CD4-positive, alpha-beta T cell treated with Interleukin-1 beta for 1 hour (primary cell): ENCODE data around the gene RFC4.

ENCODE experiments used
- DNase-seq, 2 donors: peaks; one replicate each; pipeline ENCODE4 v3.0.0-alpha.2; 2020 to 2022

RFC4 gene

DNA sequence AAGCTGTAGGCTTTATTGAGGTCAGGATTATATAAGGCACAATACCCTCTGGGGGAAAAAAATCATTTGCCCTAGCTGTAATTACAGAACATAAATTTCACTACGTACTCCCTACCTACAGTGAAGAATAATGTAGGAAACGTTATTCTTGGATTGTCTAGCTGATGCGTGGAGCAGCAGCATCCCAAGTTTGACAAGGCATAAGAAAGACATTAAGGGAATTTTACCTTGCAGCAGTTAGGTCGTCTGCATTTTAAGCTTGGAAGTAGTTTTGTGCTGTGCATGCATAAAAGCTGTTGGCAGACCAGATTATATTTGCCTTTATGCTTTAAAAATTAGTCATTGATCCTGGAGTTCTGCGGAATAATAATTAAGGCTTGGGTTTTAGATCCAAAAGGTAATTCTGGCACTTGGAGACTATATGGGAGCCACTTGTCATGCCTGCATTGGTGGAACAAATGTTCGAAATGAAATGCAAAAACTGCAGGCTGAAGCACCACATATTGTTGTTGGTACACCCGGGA is 20.7 kb downstream of the RFC4 start:
- DNase-seq, result peak in 1 of 2 donors; percentile 7

DNA sequence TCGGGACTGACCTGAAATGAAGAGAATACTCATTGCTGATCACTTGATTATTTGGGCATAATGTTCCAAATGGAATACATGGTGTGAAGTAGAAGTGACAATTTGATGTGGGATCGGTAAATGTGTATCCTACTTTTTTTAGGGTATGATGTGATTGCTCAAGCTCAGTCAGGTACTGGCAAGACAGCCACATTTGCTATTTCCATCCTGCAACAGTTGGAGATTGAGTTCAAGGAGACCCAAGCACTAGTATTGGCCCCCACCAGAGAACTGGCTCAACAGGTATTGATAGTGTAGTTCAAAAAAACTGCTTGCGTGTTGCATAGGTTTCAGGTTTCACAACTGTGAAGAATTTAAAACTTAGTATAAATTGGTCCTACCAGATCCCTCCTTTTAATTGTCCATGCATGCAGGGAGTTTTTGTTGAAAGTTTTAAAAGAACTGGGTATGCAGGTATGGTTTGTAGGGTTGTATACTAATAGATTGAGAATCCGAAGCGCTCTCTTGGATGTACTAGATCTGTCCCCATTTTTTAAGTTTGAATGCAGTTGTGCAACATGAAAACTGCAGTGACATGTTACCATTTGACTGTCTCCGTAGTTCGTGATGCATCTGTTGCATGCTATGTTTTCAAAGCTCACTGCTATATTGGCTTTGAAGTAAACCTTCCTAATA is 21.3 kb downstream of the RFC4 start:
- DNase-seq, result peak in 1 of 2 donors; percentile 6

DNA sequence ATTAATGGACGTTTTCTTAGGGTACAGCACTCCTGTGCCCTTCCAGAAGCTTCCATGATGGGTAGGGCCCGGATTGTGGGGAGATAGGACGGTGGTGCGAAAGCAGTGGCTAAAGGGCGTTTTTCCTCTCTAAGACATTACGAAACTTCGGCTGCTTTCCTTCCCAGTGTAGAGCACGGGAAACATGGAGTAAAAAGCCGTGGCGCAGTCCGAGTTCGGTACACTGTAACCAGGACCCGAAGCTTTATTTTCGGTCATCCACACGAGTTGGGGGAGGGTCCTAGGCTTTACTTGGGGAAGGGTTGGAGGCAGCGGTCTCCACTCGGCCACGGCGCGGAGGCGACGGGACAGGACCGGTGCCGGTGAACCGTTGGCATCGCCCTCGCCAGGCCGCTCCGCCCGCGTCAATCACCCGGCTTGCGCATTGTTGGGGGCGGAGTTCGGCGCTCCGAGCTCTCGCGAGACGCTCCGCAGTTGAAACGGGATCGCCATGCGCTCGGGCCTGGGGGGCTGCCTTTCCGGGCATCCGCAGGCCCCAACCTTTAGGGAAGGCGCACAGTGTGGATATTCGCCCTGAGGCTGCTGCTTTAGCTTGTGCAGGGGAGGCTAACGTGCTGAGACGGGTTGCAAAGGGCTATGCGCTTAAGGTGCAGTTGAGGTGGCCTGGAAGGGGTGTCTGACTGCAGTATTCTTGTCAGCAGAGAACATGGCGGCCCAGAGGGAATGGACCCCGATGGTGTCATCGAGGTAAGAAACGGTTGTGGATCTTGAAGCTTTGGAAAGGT is 22.4 kb downstream of the RFC4 start:
- DNase-seq, result peak; percentile 83 to 84

DNA sequence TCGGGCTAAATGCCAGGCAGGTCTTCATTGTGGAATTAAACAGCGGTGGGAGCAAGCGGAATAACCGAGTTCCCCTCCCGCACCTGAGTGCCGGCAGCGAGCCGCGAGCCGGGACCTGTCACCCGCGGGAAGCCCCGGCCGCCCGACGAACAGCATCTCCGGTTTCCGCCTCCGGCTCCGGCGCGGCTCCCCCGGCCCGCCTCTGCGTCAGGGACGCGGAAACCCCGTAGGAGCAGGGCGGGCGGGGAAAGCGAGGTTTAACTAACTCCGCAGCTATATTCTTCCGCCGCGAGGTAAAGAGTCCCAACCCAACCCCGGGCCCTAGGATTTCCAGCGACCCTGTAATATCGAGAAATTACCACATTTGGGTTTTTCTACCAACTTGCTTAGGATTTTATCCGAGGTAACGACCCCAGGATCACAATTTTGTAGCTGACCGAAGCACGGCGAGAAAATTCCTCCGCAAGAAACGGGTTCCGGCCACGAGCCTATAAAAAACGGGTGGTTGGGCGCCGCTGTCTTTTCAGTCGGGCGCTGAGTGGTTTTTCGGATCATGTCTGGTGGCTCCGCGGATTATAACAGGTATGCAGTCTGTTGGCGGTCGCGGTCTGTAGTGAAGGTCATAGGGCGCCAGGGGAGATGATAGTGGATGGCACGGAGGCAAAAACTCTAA is 23.1 kb downstream of the RFC4 start, which contains the start of gene EIF4A2:
EIF4A2 (plus strand) TSS at position 520 of the 673 bp plus-strand sequence; CDS start at position 554, 34 bp downstream.
- peak; percentile 91 to 93 for DNase-seq

DNA sequence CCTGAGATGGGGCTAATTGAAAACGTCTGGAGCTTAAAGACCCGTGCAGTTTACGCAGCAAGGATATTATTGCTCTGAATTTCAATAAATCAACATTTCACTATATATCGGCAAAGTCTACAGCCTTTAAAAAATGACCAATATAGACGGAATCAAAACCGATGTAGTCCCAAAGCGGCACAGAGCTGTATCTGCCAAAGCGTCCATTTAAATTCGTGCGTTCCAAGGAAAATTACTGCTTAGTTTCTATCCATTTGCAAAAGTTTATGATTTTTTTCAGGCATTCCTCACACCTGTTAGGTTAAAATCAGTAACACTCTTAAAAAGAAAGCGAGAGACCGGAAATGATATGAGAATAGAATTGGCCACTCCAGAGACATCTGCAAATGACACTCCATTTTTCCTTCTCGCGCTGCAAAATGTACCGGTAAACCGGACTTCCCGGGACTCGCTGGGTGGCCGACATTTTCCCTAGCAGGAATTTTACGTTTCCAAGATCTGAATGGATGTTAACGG is 23.7 kb downstream of the RFC4 start:
- DNase-seq, result no peak

DNA sequence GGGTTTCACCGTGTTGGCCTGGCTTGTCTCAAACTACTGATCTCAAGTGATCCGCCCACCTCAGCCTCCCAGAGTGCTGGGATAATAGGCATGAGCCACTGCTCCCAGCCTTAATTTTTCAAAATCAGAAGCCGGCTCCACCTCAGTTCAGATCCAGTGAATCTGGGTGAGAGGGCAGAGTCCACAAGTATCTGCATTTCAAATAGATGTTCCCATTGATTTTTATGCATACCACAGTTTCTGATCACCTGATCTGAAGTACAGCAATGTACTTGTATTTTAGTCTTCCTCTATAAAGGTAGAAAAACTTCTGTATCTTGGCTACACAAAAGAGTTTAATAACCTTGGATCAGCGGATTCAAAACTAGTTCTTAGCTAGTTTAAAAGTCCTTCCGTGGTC is 27.1 kb downstream of the RFC4 start:
- no peak for DNase-seq

DNA sequence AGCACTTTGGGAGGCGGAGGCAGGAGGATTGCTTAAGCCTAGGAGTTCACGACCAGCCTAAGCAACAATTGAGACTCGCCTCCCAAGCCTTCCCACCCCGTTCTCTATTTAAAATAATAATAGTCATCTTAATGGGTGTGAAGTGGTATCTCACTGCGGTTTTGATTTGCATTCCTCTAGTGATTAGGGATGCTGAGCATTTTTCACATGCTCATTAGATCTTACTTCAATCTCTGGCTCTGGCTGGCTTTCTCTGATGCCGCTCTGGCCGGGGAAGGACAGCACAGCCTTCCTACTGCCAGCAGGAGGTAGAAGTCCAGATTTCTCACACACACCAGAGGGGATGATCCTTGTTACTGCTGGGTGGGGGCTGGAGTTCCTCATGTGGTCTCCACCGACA is 30.3 kb downstream of the RFC4 start:
- no peak for DNase-seq

DNA sequence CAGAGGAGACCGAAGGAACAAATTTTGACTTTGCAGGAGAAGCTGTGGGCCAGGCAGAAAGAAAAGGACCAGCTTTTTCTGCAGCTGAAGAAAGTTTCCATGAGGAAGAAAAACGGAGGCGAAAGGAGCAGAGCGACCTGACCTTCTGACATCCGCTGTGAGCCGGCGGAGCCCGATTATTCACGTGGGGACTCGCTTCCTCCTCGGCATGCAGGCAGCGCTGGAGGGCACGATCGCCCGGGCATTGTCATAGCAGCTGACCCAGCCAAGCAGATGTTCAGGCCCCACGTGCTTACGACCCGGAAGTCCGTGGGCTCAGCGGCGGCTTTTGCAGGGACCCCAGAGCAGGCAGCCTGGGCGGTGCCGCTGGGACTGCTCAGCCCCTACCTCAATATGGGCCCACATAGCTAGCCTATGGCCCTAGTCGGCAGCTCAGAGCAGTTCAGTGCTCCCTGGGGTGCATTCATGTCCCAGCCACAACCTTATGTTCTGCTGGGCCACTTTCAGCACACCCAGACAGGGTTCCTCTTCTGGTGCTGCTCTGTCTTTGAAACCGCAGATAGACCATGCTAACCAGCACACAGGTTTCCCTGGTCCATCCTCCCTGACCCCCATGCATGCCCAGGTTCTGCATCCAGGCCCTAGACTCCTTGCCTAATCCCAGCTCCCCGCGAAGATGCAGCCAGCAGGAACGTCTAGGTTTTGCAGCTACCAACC is 33.4 kb downstream of the RFC4 start:
- DNase-seq, result peak; percentile 63 to 73

DNA sequence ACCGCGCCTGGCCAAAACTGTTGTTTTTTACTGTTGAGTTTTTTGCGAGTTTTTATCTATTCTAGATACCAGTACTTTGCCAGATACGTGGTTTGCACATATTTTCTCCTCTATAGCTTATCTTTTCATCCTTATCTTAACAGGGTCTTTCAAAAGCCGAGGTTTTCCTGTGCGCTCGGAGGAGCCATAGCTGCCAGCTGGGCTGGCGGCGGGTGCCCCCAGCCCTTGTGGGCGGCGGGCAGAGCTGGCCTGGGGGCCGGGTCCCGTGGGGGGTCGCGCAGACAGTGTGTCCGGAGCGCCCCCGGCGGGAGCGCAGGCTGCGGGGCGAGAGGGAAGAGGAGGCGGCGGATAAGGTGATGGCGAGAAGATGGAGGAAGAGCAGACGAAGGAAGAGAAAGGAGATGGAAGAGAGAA is 34.0 kb downstream of the RFC4 start:
- DNase-seq, result peak in 1 of 2 donors; percentile 5

DNA sequence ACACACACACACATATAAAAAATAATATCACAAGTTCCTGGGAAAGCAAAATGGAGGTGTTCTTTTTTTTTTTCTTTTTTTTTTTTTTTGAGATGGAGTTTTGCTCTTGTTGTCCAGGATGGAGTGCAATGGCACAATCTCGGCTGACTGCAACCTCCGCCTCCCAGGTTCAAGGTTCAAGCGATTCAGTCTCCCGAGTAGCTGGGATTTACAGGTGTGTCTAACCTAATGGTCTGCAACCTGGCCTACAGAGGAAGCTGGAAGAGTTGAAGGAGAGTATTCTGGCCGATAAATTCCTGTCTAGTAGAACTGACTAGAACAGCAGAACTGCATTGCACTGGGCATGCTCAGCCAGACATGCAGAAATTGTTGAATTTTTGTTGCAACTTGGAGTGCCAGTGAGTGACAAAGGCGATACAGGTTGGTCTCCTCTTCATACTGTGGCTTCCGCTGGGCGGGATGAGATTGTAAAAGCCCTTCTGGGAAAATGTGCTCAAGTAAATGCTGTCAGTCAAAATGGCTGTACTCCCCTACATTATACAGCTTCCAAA is 45.3 kb downstream of the RFC4 start:
- DNase-seq, result no peak

DNA sequence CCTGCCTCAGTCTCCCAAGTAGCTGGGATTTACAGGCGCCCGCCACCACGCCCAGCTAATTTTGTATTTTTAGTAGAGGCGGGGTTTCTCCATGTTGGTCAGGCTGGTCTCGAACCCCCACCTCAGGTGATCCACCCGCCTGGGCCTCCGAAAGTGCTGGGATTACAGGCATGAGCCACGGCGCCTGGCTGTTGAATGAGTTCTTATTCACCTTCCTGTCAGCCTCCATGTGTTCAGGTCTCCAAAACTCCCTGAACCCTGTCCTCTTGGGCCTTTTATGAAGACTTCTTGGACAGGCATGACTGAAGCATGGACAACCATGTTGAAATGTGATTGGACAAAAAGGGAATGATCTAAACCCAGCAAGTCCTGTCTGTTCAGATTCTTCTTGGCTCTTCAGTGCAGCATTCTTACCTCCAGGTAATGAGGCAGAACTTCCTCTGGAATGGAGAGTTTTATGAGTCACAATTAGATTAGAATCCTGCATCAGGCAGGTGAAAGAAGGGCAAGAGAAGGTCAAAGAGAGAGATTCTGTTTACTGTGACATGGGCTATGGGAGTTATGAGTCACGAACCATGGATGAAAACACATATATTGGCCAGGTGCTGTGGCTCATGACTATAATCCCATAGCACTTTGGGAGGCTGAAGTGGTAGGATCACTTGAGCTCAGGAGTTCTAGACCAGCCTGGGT is 46.0 kb downstream of the RFC4 start:
- no peak for DNase-seq

DNA sequence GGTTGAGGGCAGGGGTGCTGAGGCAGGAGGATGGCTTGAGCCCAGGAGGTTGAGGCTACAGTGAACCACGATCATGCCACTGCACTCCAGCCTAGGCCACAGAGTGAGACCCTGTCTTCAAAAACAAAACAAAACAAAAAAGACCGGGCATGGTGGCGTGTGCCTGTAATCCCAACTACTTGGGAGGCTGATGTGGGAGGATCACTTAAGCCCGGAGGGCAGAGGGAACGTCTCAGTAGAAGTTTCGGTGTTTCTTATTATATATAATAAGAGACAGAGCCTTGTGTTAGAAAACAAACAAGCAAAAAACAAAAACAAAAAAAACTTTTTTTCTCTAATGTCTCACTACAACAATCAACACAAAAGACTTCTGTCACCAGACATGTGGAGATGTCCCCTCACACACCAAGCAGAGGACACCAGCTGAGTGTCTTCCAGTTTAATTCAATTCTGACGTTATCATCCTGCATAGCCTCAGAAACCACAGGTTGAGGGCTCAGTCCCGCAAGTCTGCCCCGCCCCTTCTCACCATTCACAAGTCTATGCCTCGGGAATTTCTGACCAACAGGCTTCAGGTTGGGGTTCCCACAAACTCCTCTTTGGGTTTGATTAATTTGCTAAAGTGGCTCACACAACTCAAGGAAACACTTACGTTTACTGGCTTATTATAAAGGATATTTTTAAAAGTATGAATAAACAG is 46.9 kb downstream of the RFC4 start:
- no peak for DNase-seq

DNA sequence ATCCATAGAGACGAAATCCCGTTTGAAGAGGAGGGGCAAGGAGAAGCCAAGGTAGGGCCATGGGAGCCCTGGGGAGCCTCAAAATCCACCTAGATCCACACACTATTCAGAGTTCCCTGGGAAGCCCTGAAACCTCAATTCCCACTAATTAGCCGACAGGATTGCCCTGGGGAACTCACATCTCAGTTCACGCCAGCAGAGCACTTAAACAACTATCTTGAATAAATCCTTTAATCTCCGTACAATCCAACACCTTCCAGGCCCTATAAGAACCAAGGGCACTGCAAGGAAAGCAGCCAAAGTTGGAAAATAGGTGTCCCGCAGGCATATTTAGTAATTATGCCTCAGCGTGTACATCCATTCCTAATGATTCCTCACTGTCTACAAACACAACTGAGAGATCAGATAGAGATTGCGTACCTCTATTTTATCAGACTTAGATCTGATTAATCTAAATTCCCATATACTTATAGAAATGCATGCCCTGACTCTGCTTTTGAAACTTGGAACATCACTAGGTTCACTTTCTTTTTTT is 48.5 kb downstream of the RFC4 start:
- DNase-seq, result no peak

DNA sequence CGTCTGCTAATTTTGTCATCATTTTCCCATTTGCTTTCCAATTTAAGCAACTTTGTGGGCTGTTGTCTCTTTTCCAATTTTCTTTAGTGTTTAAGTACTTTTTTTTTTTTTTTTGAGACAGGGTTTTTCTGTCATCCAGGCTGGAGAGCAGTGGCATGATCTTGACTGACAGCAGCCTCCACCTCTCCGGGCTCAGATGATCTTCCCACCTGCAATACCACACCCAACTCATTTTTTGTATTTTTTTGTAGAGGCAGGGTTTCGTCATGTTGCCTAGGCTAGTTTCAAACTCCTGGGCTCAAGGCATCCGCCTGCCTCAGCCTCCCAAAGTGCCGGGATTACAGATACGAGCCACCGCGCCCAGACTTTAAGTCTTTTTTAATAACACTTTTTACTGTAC is 49.1 kb downstream of the RFC4 start:
- DNase-seq, result no peak

DNA sequence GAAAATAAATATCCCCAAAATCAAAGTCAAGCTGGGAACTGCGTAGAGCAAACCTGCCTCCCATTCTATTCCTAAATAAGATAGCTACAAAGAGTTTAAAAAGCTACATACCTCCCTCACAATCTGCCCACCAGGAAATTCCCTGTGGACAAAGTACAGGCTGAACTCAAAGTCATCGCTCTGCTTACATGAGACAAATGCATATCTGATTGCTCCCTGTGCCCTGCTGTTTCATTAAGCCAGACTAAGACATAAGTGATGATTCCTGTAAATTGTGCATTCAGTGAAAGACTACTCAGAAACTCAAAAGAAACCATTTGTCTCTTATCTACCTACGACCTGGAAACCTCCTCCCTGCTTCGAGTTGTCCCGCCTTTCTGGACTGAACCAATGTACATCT is 51.4 kb downstream of the RFC4 start:
- DNase-seq, result no peak

DNA sequence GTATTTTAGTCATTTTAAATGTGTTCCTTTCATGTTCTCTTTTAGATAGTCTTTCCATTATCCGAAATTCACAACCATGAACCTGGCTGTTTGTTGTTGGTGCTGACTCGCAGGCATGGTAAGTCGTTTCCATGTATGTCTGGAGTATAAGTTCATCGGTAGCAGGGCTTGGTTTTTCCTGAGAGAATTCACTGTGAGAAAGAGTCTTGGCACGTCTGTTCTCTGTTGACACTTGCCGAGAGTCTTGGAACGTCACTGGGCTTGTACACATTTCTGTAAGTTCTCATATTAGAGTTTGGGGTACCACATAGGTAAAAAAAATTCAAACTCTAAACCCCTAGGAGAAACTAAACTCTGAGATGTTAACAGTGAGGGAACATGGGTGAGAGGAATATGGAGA is 52.3 kb downstream of the RFC4 start:
- DNase-seq, result no peak

DNA sequence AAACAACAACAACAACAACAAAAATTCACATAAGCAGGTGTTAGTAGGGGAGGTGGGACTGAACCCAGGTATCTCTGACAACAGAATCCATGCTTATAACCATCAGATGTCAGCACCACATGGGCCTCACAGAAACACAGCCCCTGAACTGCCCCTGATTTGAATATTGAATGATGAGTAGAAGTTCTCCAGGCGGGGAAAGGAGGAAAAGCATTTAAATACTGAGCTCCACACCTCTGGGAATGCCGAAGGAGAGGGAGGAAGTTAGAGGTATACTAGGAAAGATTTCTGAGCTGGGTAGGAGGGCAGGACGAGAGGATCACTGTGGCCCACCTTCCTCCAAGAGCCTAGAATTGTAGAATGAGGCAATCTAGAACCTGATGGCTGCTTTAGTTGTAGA is 54.8 kb downstream of the RFC4 start:
- DNase-seq, result no peak

DNA sequence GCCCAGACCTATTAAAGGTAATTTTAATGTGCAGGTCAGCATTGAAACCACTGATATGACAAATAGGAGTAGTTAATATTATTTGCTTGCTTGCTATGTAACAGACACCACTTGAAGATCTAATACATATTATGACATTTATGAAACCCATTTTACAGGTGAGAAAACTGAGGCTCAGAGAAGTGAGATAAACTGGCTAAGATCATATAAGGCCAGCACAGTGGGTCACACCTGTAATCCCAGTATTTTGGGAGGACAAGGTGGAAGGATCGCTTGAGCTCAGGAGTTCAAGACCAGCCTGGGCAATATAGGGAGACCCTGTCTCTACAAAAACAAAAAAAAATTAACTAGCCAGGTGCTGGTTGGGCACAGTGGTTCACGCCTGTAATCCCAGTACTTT is 56.0 kb downstream of the RFC4 start:
- DNase-seq, result no peak

DNA sequence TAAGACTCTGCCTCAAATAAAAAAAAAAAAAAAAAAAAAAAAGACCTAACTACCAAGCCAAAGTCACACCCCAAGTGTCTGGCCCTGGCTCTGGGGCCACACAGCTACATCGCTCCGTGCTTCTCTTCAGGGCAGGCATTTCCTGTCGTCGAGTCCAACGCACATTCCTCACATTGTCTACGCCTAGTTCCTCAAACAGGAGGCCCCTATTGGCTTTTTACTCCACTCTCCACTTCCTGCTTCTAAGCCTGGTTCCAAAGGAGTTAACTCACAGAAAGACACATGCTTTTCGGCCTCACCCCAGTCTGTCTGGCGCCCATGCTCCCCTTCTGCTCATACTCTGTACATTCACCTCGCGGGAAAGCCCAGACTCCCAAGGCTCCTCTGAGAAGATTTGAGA is 60.3 kb downstream of the RFC4 start:
- peak in 1 of 2 donors; percentile 37 for DNase-seq

DNA sequence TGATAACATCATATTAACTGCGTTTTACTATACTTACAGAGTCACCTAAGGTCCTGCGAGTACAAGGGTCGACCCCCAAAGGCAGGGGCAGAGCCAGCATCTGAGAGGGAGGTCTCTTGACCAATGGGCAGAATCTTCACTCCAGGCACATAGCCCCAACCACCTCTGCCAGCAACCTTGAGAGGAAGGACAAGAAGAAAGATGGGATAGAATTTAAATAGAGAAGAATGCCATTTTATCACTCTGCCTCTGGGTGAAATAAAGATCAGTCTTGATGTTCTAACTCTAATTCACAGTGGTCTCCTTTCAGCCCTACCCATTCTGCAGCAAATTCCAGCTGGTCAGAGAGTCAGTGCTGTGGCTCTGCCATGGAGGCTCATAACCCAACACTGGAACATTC is 62.6 kb downstream of the RFC4 start:
- no peak for DNase-seq
